ENCODE measurements around the gene OR4D1. TPM values are rescaled to one million over a fixed set of nuclear protein-coding genes. Genes with fewer than 3 reads are reported as not detected.

The OR4D1 gene
- total and polyA plus RNA-seq, 8 donors: not detected

DNA sequence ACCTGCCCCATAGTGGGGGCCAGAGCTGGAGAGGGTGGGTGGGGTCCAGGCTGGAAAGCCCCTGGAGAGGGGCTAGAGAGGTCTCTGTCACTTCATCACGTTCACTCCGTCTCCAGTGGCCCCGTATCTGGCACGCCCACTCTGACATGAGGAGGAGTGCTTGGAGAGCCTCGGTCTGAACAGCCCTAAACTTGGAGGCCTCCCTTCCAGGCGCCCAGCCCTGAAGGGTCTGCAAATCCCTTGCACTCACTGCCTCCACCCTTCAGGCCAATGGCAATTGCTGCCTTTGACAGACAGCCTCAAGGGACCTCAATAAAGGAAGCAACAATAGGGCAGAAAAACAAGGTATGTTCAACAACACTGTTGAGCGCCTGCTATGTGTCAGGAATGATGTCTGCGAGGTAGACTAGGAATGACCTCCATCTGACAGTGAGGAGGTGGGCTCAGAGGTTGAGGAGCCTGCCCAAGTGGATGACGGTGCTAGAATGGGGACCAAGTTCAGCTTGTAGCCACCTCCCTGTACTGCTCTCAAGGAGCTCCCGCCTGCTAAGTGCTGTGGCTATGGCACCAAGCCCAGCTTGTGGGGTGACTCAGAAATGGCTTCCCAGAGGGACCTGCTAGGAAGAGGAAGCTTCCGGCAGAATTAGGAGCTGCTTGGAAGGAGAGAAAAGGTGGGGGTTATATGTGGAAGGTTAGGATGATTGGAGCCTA is 41.4 kb downstream of the OR4D1 start:
- no peaks in the 10 kb centered on the region for H3K9me3 ChIP-seq
- no peak overlapping the region for H3K27ac ChIP-seq
- intact Hi-C loops (cut with DNase I): no loop called here
- ATAC-seq: peak in 3 of 4 donors; percentile 47 to 69 (median 51)
- FAIRE-seq: no peak
- no peaks in the 10 kb centered on the region for H3K36me3 ChIP-seq
- TF ChIP-seq, protein P1, sequence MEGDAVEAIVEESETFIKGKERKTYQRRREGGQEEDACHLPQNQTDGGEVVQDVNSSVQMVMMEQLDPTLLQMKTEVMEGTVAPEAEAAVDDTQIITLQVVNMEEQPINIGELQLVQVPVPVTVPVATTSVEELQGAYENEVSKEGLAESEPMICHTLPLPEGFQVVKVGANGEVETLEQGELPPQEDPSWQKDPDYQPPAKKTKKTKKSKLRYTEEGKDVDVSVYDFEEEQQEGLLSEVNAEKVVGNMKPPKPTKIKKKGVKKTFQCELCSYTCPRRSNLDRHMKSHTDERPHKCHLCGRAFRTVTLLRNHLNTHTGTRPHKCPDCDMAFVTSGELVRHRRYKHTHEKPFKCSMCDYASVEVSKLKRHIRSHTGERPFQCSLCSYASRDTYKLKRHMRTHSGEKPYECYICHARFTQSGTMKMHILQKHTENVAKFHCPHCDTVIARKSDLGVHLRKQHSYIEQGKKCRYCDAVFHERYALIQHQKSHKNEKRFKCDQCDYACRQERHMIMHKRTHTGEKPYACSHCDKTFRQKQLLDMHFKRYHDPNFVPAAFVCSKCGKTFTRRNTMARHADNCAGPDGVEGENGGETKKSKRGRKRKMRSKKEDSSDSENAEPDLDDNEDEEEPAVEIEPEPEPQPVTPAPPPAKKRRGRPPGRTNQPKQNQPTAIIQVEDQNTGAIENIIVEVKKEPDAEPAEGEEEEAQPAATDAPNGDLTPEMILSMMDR (IDR thresholded peaks at IDR 0.05): no peak
- WGBS, 2 donors: 49 to 52% methylated on average over 11 of the region's 11 CpGs
- H3K4me1 ChIP-seq: no peaks in the 10 kb centered on the region
- no peaks in the 10 kb centered on the region for H3K27me3 ChIP-seq
- H3K4me3 ChIP-seq: no peak overlapping the region
- no peak for DNase-seq

DNA sequence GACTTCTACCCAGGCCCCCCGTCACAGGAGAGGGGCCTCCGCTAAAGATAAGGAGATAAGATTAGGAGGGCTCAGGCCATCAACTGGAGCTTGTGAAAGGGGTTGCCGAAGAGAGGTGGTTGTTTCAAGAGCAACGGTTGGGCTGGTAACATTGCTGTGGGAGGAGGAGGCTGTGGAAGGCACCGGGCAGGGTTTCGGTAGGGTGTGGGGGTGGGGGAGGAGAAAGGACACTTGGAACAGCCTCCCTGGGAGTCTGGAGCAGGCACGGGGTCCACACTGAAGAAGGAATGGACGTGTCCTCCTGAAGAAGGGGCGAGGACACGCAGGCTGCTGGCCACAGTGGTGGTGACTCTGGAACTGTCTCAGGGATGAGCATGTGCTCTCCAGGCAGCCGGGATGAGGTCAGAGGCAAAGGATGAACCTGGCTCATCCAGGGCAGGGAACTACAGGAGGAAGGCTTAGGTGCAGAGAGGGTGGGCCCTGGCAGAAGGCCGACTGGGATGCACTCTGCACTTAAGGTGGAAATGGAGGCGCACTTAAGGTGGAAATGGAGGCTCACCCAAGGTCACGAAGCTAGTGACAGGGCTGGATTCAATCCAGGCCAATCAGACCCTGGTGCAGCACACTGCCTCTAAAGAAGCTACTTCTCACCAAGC is 43.2 kb downstream of the OR4D1 start:
- Histone ChIP-seq H3K4me3 (no peak overlapping the region), H3K27me3 (no peaks in the 10 kb centered on the region), H3K27ac (no peak overlapping the region), H3K9me3 (no peaks in the 10 kb centered on the region), H3K36me3 (no peaks in the 10 kb centered on the region), H3K4me1 (no peaks in the 10 kb centered on the region)
- TF ChIP-seq, protein P1 (IDR thresholded peaks at IDR 0.05): no peak
- WGBS, 2 donors: 25 to 40% methylated on average over 14 of the region's 14 CpGs
- ATAC-seq (no peak), FAIRE-seq (no peak), DNase-seq (no peak)
- intact Hi-C loops (cut with DNase I): no loop called here

DNA sequence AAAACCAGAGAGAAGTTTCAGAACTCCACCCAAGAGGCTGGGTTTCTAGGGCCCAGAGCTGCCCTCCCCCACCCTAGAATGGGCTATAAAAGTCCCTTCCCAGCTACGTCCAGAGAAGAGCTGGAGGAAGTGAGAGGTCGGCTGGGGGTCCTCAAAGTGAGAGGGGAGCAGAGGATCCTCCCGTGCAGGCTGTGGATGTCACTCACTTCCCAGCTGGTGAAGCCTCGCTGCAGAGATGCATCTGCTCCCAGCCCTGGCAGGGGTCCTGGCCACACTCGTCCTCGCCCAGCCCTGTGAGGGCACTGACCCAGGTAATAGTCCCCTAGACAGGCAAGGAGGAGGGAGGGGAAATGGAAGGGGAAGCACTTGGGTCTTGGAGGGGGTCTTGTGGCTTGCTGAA is 44.4 kb downstream of the OR4D1 start, which contains the start of gene EPX:
TSS of gene EPX (plus strand) at position 115 of the 400 bp plus-strand sequence. CDS start at position 236, 121 bp downstream.
- no peaks in the 10 kb centered on the region for H3K36me3 ChIP-seq
- WGBS, 2 donors: 44 to 46% methylated on average over 6 of the region's 6 CpGs

DNA sequence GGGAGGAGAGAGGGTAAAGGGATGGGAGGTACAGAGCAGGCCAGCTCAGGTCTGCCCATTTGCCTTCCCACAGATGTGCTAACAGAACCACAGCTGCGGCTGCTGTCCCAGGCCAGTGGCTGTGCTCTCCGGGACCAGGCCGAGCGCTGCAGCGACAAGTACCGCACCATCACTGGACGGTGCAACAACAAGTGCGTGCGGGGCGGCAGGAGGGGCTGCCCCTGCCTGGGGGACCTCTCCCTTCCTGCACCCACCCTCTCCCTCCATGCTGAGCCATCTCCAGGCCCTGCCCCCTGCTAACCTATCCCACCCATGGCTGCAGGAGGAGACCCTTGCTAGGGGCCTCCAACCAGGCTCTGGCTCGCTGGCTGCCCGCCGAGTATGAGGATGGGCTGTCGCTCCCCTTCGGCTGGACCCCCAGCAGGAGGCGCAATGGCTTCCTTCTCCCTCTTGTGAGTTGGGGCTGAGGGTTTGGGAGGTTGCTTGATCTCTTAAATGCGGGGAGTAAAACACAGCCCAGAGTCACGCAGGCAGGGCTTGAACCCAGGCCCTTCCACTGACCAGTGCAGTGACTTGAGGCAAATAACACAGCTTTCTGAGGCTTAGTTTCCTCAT is 45.6 kb downstream of the OR4D1 start:
- WGBS, 2 donors: 63% methylated on average over 11 to 18 of the region's 18 CpGs
- FAIRE-seq (no peak), ATAC-seq (no peak), DNase-seq (no peak)
- no peaks in the 10 kb centered on the region for H3K9me3 ChIP-seq
- TF ChIP-seq, protein P1 (IDR thresholded peaks at IDR 0.05): no peak
- no peak overlapping the region for H3K27ac ChIP-seq
- no peaks in the 10 kb centered on the region for H3K36me3 ChIP-seq
- intact Hi-C loops (cut with DNase I): no loop called here
- no peak overlapping the region for H3K4me3 ChIP-seq
- peaks cover 0 to 4% (median 0%) of the 10 kb centered on the region in 4 donors for H3K27me3 ChIP-seq
- H3K4me1 ChIP-seq: no peaks in the 10 kb centered on the region

More for the DNA sequence above, 44.4 kb downstream of the OR4D1 start, which contains the start of gene EPX:
- Histone ChIP-seq H3K4me3 (no peak within 1 kb of the TSS), H3K27me3 (no peaks in the 10 kb centered on the region), H3K9me3 (no peaks in the 10 kb centered on the region), H3K27ac (no peak within 1 kb of the TSS), H3K4me1 (no peaks in the 10 kb centered on the region)
- FAIRE-seq: no peak
- ATAC-seq: no peak
- no peak for DNase-seq
- intact Hi-C loops (cut with DNase I): no loop called here
- TF ChIP-seq, protein P1 (IDR thresholded peaks at IDR 0.05): no peak

All from pancreas (tissue), 10 donors.